HUES6 (cell line): Measurements from ENCODE around the gene WDR41.
"Not testable (repeated sequence)": the region's sequence is repeated elsewhere in the genome, so short reads cannot be mapped to it uniquely, and the experiment has no call there.

Experiments
- H3K27ac ChIP-seq: 2 replicates; pipeline ENCODE4 v1.7.0; 2013; ENCODE audit warnings: low read depth, mild to moderate bottlenecking, low read length, inconsistent platforms
- H3K27me3 ChIP-seq: 2 replicates; pipeline ENCODE4 v1.6.1; 2013; ENCODE audit warnings: low read length; ENCODE audit not compliant: control insufficient read depth, insufficient read depth
- H3K36me3 ChIP-seq: 2 replicates; pipeline ENCODE4 v1.6.1; 2013; ENCODE audit warnings: low read length; ENCODE audit not compliant: control insufficient read depth, insufficient read depth
- H3K4me1 ChIP-seq: 2 replicates; pipeline ENCODE4 v1.6.1; 2013; ENCODE audit warnings: low read length; ENCODE audit not compliant: control insufficient read depth, insufficient read depth
- H3K4me3 ChIP-seq: 2 replicates; pipeline ENCODE4 v1.5.1; 2013; ENCODE audit warnings: low read depth, low read length
- H3K9ac ChIP-seq: one replicate; pipeline ENCODE4 v1.6.1; 2013; ENCODE audit warnings: mild to moderate bottlenecking, low read length
- H3K9me3 ChIP-seq: 2 replicates; pipeline ENCODE4 v1.6.1; 2013; ENCODE audit warnings: low read depth, low read length; ENCODE audit not compliant: control insufficient read depth, insufficient read depth

WDR41 gene

DNA sequence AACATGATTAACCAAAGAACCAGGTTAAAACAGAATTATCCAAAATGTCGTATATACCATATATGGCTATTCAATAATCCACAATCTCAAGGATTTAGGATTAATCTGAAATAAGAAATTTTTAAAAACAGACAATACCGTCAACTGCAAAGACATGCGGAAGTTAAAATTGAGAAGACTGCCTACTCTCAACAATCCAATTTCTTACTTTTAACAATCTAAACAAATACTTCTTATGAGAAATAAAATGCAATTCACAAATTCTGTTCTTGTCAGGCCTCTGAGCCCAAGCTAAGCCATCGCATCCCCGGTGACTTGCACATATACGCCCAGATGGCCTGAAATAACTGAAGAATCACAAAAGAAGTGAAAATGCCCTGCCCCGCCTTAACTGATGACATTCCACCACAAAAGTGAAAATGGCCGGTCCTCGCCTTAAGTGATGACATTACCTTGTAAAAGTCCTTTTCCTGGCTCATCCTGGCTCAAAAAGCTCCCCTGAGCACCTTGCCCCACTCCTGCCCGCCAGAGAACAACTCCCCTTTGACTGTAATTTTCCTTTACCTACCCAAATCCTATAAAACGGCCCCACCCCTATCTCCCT, 1.3 kb downstream of the WDR41 start:
- peak overlapping the region; percentile 50 for H3K9ac ChIP-seq
- not testable (repeated sequence) for H3K36me3 ChIP-seq, H3K27ac ChIP-seq, H3K4me1 ChIP-seq, H3K9me3 ChIP-seq
- peak overlapping the region; percentile 85 for H3K4me3 ChIP-seq
- peaks cover 11% of the 10 kb centered on the region for H3K27me3 ChIP-seq

GRCh38 chr5:77486344-77486962, 5.7 kb downstream of the WDR41 start:
- H3K9me3 ChIP-seq = no peaks in the 10 kb centered on the region
- H3K4me1 ChIP-seq = no peaks in the 10 kb centered on the region
- peaks cover 34% of the 10 kb centered on the region for H3K36me3 ChIP-seq
- H3K27me3 ChIP-seq = no peaks in the 10 kb centered on the region
- H3K4me3 ChIP-seq = no peak overlapping the region
- no peak overlapping the region for H3K9ac ChIP-seq
- H3K27ac ChIP-seq = no peak overlapping the region

DNA sequence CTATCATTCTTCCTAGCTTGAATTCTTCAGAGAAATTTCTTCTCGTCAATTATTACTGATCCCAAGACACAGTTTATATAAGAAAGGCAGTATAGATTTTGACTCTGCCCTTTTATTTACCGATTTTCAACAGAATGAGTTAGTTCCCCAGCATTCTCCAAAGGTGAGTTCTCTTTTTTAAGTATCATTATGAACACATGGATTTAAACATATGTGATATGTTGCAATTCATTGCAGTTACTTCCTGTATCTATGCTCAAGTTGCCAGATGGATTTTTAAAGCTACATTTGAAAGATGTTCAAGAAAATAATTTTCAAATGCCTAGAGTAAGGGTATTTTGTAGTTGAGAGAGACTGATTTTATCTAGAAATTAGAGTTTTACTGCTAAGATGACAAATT, 8.4 kb downstream of the WDR41 start:
- H3K36me3 ChIP-seq = peaks cover 34% of the 10 kb centered on the region
- no peaks in the 10 kb centered on the region for H3K9me3 ChIP-seq
- no peak overlapping the region for H3K27ac ChIP-seq
- H3K4me3 ChIP-seq = no peak overlapping the region
- no peaks in the 10 kb centered on the region for H3K4me1 ChIP-seq
- no peak overlapping the region for H3K9ac ChIP-seq
- H3K27me3 ChIP-seq = no peaks in the 10 kb centered on the region

DNA sequence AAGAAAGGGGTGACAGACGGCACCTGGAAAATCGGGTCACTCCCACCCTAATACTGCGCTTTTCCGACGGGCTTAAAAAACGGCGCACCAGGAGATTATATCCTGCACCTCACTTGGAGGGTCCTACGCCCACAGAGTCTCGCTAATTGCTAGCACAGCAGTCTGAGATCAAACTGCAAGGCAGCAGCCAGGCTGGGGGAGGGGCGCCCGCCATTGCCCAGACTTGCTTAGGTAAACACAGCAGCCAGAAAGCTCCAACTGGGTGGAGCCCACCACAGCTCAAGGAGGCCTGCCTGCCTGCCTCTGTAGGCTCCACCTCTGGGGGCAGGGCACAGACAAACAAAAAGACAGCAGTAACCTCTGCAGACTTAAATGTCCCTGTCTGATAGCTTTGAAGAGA, 17.1 kb downstream of the WDR41 start:
- not testable (repeated sequence) for H3K4me1 ChIP-seq, H3K27me3 ChIP-seq, H3K36me3 ChIP-seq, H3K9me3 ChIP-seq, H3K27ac ChIP-seq, H3K9ac ChIP-seq, H3K4me3 ChIP-seq

- not testable (repeated sequence) for H3K36me3 ChIP-seq, H3K4me1 ChIP-seq, H3K9ac ChIP-seq, H3K4me3 ChIP-seq, H3K9me3 ChIP-seq, H3K27me3 ChIP-seq, H3K27ac ChIP-seq
Observed at GRCh38 chr5:77468875-77469274, 23.2 kb downstream of the WDR41 start.

GRCh38 chr5:77463905-77464304, 28.2 kb downstream of the WDR41 start:
- Histone ChIP-seq H3K4me3 (no peak overlapping the region), H3K27me3 (no peaks in the 10 kb centered on the region), H3K9me3 (no peaks in the 10 kb centered on the region), H3K36me3 (peaks cover 2% of the 10 kb centered on the region), H3K9ac (no peak overlapping the region), H3K27ac (no peak overlapping the region), H3K4me1 (no peaks in the 10 kb centered on the region)

DNA sequence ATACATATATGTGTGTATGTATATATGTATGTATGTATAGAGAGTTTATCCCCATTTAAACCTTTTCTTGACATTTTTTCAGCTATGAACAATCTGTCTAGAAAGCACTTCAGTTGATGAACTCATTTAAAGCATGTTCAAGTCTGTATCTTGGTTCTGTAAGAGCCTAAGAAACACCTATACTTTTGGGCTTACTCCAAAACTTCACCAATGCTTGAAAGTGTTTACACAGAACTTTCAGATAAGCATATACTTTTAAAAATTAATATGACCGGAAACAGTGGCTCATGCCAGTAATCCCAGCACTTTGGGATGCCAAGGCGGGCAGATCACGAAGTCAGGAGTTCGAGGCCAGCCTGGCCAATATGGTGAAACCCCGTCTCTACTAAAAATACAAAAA, 30.8 kb downstream of the WDR41 start:
- Histone ChIP-seq H3K27me3 (no peaks in the 10 kb centered on the region), H3K9ac (no peak overlapping the region), H3K9me3 (no peaks in the 10 kb centered on the region), H3K27ac (no peak overlapping the region), H3K4me3 (no peak overlapping the region), H3K36me3 (peaks cover 2% of the 10 kb centered on the region), H3K4me1 (no peaks in the 10 kb centered on the region)

DNA sequence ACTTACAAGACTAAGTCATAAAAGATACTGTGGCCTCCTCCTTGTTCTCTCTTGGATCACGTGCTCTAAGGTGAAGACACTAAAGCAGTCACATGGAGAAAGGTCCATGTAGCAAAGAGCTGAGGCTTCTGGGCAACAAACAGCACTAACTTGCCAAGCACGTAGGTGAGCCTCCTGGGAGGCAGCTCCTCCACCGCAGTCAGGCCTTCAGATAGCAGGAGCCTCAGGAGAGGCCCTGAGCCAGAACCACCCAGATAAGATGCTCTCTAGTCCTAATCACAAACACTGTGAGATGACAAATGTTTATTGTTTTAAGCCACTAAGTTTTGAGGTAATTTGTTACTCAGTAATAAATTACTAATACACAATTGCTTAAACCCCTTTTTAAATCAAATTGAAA, 38.0 kb downstream of the WDR41 start:
- no peak overlapping the region for H3K9ac ChIP-seq
- H3K27ac ChIP-seq = no peak overlapping the region
- peaks cover 13% of the 10 kb centered on the region for H3K36me3 ChIP-seq
- H3K4me1 ChIP-seq = no peaks in the 10 kb centered on the region
- H3K27me3 ChIP-seq = no peaks in the 10 kb centered on the region
- no peak overlapping the region for H3K4me3 ChIP-seq
- no peaks in the 10 kb centered on the region for H3K9me3 ChIP-seq

DNA sequence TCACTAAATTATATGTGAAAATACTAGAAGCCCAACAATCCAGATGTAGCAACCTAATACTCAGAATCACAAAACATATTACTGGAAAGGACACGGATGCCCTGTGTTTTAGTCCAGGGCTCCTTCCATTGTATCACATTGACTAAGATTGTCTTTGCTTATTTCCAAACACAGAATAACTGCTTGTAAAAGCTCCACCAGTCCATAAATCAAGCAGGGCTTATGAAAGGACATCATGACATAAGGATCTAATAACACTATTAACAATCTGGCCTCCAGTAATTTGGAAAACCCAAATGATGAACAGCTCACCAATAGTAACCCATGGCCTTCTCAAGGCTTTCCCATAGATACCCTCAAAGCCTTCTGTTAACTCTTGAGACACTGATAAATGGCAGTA, 39.8 kb downstream of the WDR41 start:
- Histone ChIP-seq H3K4me1 (no peaks in the 10 kb centered on the region), H3K36me3 (peaks cover 29% of the 10 kb centered on the region), H3K27me3 (no peaks in the 10 kb centered on the region), H3K9ac (no peak overlapping the region), H3K4me3 (no peak overlapping the region), H3K9me3 (no peaks in the 10 kb centered on the region), H3K27ac (no peak overlapping the region)

GRCh38 chr5:77449981-77450380, 42.1 kb downstream of the WDR41 start:
- Histone ChIP-seq H3K36me3 (peaks cover 29% of the 10 kb centered on the region), H3K4me1 (no peaks in the 10 kb centered on the region), H3K9ac (no peak overlapping the region), H3K9me3 (no peaks in the 10 kb centered on the region), H3K27ac (no peak overlapping the region), H3K27me3 (no peaks in the 10 kb centered on the region), H3K4me3 (no peak overlapping the region)

- no peaks in the 10 kb centered on the region for H3K27me3 ChIP-seq
- H3K9me3 ChIP-seq = no peaks in the 10 kb centered on the region
- no peak overlapping the region for H3K9ac ChIP-seq
- H3K4me3 ChIP-seq = no peak overlapping the region
- no peak overlapping the region for H3K27ac ChIP-seq
- H3K4me1 ChIP-seq = no peaks in the 10 kb centered on the region
- peaks cover 31% of the 10 kb centered on the region for H3K36me3 ChIP-seq
Observed at GRCh38 chr5:77449277-77449676, 42.8 kb downstream of the WDR41 start.
